Renal pelvis (tissue), 4 donors: ENCODE data around the gene SRSF7. TPM values are rescaled to one million over a fixed set of nuclear protein-coding genes. Genes with fewer than 3 reads are reported as not detected.
"Not testable (repeated sequence)": the region's sequence is repeated elsewhere in the genome, so short reads cannot be mapped to it uniquely, and the experiment has no call there.

ENCODE experiments used
- DNase-seq: peaks from one replicate; pipeline ENCODE4 v3.0.0-alpha.2; 2013
- polyA plus RNA-seq, 3 donors: library from polyadenylated mRNA; unstranded; fragments of 120-200 nt; gene quantifications; one replicate each; pipeline ENCODE4 v1.2.1, GENCODE V29; 2013; ENCODE audit not compliant: insufficient read length in 3 of 3

The SRSF7 gene
- polyA plus RNA-seq, 3 donors = 230 to 255 (median 244) TPM

- no peak for DNase-seq
Measured at GRCh38 chr2:38775097-38775920, 24.1 kb upstream of the SRSF7 start.

DNA sequence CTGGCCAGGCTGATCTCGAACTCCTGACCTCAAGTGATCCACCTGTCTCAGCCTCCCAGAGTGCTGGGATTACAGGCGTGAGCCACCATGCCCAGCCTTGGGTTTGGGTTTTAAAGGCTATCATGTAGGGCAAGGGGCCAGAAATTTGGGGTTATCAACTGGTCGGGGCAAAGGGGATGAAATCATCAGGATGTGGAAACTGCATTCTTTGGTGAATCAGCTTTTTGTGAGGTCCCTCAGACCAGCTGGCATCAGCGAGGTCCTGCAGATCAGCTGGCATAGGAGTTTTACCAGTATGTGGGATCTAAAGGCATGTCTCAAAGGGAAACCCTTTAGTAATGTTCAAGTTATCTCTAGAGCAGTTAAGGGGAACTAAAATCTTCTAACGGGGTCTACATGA is 20.5 kb upstream of the SRSF7 start:
- DNase-seq = no peak

GRCh38 chr2:38765551-38765950 is 14.4 kb upstream of the SRSF7 start:
- DNase-seq = no peak

DNA sequence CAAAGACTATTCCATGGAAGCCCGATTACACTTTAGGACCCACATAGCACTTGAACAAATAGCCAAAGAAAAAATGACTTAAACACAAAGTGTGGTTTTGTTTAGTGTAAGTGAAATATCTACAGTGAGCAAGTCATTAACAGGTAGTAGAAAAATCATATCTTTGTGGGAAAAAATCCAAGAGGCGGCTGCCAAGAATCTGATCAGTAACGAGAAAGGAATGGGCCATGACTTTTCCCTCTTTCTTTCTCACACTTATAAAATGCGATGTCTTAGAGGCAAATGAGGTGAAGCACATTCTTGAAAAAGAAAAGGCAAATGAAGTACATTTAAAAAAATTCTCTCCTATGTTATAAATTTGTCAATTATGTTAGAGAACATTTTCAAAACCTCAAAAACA is 14.0 kb upstream of the SRSF7 start:
- no peak for DNase-seq

DNA sequence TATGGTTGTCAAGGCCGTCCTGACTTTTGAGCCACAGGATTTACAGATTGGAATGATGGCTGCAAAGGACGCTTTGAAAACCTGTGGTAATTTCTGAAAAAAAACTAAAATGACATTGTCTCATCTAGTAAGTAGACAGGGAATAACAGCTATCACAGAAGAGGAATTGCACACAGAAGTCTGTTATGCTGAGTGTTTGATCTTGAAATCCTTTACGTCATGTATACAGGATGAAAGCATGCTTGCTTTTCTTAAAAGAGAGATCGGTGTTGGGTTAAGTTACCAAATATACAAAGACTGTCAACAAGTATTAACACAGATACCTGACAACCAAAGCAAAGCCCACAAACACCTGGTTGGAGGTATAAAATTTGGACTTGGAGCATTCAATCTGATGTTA is 12.6 kb upstream of the SRSF7 start:
- DNase-seq = no peak

DNA sequence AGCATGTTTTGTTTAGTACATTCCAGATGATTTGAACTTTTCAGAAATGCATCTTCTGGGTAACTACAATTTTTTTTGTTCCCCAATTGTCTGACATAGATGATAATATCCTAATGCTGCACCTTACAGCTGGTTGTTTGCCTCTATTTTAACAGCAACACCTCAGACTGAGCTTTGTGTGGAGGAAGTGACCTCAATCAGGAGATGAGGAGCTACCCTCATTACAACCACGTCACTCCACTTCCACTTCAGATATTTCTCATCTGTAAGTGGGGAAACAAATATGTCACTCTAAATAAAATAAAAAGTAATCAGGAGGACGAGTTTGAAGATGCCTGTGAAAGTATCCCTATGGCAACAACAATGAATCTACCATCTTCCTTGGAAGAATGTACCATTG is 12.1 kb upstream of the SRSF7 start:
- DNase-seq = no peak

- not testable (repeated sequence) for DNase-seq
Measured at GRCh38 chr2:38755891-38756290, 4.7 kb upstream of the SRSF7 start.

DNA sequence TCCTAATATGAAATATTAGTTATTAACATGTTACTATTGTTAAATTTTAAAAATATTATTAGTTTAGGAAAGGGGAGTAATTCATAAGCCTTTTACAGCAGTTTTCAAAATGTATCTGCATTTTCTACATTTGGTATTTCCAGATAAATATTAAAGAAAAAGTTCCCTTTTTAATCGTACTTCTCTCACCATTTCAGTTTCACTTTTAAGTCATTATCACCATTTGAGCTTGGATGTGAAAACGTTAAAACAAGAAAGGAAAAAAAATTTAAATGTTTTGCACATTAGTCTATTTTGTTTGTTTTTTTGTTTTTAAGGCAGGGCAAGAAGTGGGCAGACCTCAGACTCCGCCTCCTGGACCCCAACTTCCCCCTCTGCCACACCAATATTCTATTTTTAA is 3.3 kb upstream of the SRSF7 start:
- no peak for DNase-seq

- DNase-seq = no peak
Measured at GRCh38 chr2:38754049-38754448, 2.9 kb upstream of the SRSF7 start.

DNA sequence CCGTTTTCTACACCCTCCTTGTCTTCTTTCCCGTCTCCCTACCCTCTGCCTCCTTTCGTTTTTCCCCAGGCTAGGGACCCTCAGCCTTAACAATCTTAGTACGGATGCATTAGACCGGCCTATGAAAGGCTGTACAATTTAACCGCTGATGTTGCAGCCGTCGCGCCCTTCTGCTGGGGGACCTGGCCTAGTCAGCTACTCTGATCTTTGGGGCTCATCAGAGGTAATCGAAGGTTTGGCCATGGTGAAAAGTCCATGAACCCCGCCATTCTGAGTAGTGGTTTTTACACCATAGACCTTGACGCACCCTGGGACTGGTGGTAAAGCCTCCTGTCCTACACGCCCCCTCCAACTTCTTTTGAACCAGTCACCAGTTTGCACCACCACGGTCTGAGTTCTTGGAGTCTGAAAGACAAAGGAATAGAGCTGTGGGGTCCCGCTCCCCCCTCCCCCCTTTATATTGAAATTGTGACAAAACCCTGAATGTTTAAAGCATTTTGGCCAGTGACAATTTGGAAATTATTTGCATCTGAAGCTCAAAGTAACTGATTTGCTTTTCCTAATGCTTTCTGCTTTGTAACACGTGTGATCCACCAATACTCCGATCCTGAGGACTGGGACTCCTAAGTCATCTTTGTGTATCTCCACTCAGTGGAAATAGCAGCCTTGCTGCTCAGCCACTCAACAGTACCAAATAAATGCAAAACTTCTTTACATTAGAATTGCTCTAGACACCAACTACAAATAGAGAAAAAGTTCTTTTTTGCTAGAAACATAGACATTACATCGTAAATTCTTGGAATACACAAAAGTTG is 642 bp upstream of the SRSF7 start:
- DNase-seq = no peak

DNA sequence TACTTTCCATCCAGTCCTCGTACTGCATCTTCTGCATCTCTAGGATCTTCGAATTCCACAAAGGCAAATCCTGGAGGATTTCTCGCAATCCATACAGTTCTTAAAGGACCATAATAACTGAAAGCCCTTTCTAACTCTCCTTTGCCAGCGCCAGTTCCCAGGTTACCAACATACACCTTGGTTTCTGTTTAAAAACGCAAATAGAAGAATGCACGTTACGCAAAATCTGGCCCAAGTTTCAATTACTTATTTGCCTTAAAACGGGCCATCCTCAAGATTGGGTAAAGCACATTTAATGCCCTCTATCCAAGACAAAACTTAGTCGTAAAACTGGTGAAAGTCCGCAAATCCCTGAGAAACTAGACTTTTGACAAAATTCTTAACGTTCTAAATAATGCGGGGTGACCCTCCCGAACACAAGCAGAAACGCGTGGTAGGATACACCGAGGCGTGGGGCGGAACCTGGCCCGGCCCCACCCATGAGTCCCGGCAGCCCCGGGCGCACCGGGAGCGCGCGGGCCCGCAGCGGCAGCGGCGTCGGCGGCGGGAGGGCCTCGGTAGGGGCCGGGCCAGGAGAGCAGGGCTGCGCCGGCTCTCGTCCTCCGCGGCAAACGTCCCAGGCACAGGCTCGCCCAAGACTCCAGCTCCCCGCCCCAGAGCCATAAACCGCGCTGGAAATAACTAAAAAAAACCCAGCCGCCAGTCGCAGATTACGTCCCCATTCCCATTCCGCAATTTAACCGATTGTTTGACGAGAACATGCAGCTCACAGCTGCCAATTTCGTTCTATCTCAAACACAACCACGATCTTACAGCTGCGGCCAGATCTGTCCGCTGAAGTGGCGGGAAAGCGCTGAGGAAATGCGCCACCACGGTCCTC is 910 bp downstream of the SRSF7 start:
- peak; percentile 64 for DNase-seq

GRCh38 chr2:38748943-38749804 is 2.0 kb downstream of the SRSF7 start:
- no peak for DNase-seq

DNA sequence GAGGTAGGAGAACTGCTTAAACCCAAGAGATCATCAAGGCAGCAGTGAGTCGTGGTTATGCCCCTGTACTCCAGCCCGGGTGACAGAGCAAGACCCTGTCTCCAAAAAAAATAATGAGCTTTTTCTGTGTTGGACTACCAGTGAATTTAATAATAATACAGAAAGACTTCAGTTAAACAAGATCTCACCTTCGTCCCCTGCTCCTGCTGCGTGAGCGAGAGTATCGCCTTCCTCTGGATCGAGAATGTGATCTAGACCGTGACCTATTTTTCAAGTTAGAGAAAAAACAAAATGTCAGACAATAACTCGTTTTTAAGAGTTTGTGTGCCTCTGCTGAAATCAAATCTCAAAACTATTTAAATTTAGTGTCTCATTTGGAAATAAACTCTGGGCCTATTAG is 2.8 kb downstream of the SRSF7 start:
- DNase-seq = no peak

DNA sequence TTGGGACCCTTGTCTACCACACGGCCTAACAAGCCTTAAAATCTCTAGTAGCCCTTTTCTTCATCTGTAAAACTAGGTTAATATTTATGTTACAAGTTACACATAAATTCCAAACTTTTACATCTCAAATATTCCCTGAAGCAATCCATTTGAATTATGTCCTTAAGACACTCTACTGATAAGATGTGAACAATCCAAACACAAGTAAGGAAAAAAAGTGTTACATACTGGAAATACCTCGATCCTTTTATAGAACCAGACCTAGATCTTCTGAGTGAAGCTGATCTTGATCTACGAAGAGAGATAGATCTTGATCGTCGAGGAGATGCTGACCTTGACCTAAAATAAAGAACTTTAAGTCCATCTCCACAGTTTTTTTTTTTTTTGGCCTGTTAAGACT is 3.3 kb downstream of the SRSF7 start:
- DNase-seq = no peak

GRCh38 chr2:38747007-38747424 is 4.1 kb downstream of the SRSF7 start:
- no peak for DNase-seq

GRCh38 chr2:38745267-38745666 is 5.9 kb downstream of the SRSF7 start:
- no peak for DNase-seq

DNA sequence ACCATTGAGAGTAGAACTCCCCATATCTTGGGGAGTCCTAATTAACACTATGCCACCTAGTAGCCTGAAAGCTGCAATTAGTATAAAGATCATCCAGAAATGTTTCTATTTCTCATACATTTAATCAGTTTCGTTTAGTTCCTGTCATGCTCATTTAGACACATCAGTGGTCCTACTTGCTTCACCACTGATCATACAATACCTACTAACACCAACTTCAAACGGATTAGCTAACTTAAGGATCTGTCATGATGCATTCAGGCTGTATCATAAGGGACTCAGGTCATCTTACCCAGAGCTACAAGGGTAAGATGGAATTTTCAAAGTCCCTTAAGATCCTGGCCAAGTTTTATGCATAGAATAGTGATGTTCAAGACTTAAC is 6.8 kb downstream of the SRSF7 start:
- no peak for DNase-seq

GRCh38 chr2:38743672-38744398 is 7.3 kb downstream of the SRSF7 start:
- DNase-seq = no peak

DNA sequence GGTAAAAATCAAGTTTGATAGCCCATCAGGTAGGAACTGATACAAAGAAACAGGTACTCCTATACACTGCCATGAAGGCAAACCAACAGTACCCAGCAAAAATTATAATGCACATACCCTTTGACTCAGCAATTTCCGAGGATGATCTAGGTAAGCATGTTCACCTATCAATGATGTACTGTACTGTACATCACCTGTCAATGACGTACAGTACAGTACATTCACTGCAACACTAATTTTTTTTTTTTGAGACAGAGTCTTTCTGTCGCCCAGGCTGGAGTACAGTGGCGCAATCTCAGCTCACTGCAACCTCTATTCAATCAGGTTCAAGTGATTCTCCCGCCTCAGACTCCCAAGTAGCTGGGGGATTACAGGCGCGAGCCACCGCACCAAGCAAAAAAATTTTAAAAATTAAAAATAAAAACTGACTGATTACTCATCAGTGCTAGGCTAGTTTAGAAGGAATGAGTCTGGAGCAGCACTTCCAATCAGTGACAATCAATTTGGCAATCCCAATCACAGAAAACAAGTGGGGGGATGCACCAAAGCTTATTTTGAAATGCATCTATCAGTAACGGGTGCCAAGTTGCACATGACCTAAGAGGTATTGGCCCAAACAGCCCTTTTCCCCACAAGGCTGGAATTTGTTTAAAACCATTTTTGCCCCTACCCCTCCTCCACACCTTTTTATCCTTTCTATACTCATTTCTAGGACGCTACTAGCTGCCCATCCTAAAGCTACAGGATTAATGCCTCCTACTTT is 8.2 kb downstream of the SRSF7 start:
- no peak for DNase-seq
